Heart left ventricle (tissue), 13 donors: ENCODE measurements around the gene PRIMPOL.
"Not testable (repeated sequence)": the region's sequence is repeated elsewhere in the genome, so short reads cannot be mapped to it uniquely, and the experiment has no call there.

Experiments
- POLR2A ChIP-seq, 2 donors: fragments of 450-650 bp; IDR thresholded peaks; one replicate each; pipeline ENCODE4 v1.6.1; 2017; ENCODE audit warnings: antibody characterized with exemption in 2 of 2, mild to moderate bottlenecking in 2 of 2, moderate library complexity in 2 of 2
- TF ChIP-seq, protein P1 (sequence below), 12 donors: fragments of 200-600 bp; sonication (generic) in 4 of 12; IDR thresholded peaks; one replicate each; pipeline versions ENCODE4 v1.5.0 to v1.8.0; 2018 to 2022; ENCODE audit warnings: antibody characterized with exemption in 12 of 12, mild to moderate bottlenecking in 5 of 12
- donor health status: ischemic (EF 13 %, LVEDD 7.1; RV severe dilation, severe dysfunction).
- donor health status: DM: no; HTN: yes; CAD: no.
- donor health status: DM: no; HTN: no; CAD: no.
- donor health status: ischemic (EF 25% LVEDD 6.9; RV normal size, moderate dysfunction).
- donor health status: ischemic (EF 25% LVEDD 5.7; RV mildly dilated, moderate dysfunction).
- donor health status: ischemic (EF 35%, LVEDD 5.7; RV mildly dilated, moderate dysfunction).
- donor health status: nonischemic (EF 11% LVEDD 7.7; RV severe dilation, severe dysfunction).
- donor health status: DM: yes; HTN: yes; CAD: no.
- donor health status: PGD.
- donor health status: ischemic (EF 29% LVEDD 5.4; RV normal size, mild dysfunction).
- donor health status: nonischemic (EF 23%, LVEDD 6.1; RV moderate dilation, normal function).

DNA sequence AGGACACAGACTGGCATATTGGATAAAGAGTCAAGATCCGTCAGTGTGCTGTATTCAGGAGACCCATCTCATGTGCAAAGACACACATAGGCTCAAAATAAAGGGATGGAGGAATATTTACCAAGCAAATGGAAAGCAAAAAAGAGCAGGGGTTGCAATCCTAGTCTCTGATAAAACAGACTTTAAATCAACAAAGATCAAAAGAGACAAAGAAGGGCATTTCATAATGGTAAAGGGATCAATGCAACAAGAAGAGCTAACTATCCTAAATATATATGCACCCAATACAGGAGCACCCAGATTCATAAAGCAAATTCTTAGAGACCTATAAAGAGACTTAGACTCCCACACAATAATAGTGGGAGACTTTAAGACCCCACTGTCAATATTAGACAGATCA is 46.7 kb upstream of the PRIMPOL start:
- TF ChIP-seq, protein P1, sequence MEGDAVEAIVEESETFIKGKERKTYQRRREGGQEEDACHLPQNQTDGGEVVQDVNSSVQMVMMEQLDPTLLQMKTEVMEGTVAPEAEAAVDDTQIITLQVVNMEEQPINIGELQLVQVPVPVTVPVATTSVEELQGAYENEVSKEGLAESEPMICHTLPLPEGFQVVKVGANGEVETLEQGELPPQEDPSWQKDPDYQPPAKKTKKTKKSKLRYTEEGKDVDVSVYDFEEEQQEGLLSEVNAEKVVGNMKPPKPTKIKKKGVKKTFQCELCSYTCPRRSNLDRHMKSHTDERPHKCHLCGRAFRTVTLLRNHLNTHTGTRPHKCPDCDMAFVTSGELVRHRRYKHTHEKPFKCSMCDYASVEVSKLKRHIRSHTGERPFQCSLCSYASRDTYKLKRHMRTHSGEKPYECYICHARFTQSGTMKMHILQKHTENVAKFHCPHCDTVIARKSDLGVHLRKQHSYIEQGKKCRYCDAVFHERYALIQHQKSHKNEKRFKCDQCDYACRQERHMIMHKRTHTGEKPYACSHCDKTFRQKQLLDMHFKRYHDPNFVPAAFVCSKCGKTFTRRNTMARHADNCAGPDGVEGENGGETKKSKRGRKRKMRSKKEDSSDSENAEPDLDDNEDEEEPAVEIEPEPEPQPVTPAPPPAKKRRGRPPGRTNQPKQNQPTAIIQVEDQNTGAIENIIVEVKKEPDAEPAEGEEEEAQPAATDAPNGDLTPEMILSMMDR (IDR thresholded peaks at IDR 0.05): not testable (repeated sequence)
- not testable (repeated sequence) for TF ChIP-seq POLR2A (IDR thresholded peaks at IDR 0.05)
